Kidney (tissue), 22 donors: ENCODE results near the gene OR13A1. TPM values are rescaled to one million over a fixed set of nuclear protein-coding genes. Genes with fewer than 3 reads are reported as not detected.
"Not testable (repeated sequence)": the region's sequence is repeated elsewhere in the genome, so short reads cannot be mapped to it uniquely, and the experiment has no call there.

ENCODE experiments used
- DNase-seq, 5 donors: peaks; one replicate each; pipeline ENCODE4 v3.0.0-alpha.2; 2013 to 2020
- FAIRE-seq: peaks from 2 replicates; lab custom pipeline; 2012; peaks lifted over from hg19 to GRCh38; lab: Jason Lieb, UNC
- H3K27ac ChIP-seq, 2 donors: one replicate each; pipeline ENCODE4 v1.7.0; 2013; ENCODE audit warnings: low read depth in 2 of 2, low read length in 2 of 2, inconsistent platforms in 1 of 2
- H3K27me3 ChIP-seq: one replicate; pipeline ENCODE4 v1.7.1; 2013; ENCODE audit warnings: low read length, inconsistent platforms; ENCODE audit not compliant: control insufficient read depth, insufficient read depth
- H3K36me3 ChIP-seq, 3 donors: one replicate each; pipeline versions ENCODE4 v1.7.0 to v1.7.1; 2013; ENCODE audit warnings: low read length in 3 of 3, control low read depth in 1 of 3, inconsistent platforms in 1 of 3; ENCODE audit not compliant: insufficient read depth in 3 of 3, control insufficient read depth in 2 of 3
- H3K4me1 ChIP-seq, 3 donors: one replicate each; pipeline versions ENCODE4 v1.7.0 to v1.7.1; 2013; ENCODE audit warnings: low read length in 3 of 3, inconsistent platforms in 1 of 3, low read depth in 1 of 3; ENCODE audit not compliant: control insufficient read depth in 2 of 3, insufficient read depth in 2 of 3
- H3K4me3 ChIP-seq, 3 donors: one replicate each; pipeline versions ENCODE4 v1.7.0 to v1.8.1; 2013; ENCODE audit warnings: low read length in 3 of 3, control low read depth in 1 of 3, inconsistent platforms in 1 of 3
- H3K9ac ChIP-seq, 3 donors: one replicate each; pipeline versions ENCODE4 v1.7.0 to v1.7.1; 2013; ENCODE audit warnings: low read length in 3 of 3, control low read depth in 1 of 3, inconsistent platforms in 1 of 3
- H3K9me3 ChIP-seq, 3 donors: one replicate each; pipeline versions ENCODE4 v1.7.0 to v1.7.1; 2013; ENCODE audit warnings: low read length in 3 of 3, control low read depth in 1 of 3, inconsistent platforms in 1 of 3; ENCODE audit not compliant: control insufficient read depth in 2 of 3, insufficient read depth in 1 of 3
- CTCF ChIP-seq: IDR thresholded peaks from 3 replicates; pipeline ENCODE4 v1.5.1; 2012; ENCODE audit warnings: mild to moderate bottlenecking, moderate library complexity, borderline replicate concordance; ENCODE audit not compliant: insufficient read depth; ENCODE audit errors: extremely low read depth
- intact Hi-C: fragments of 100-400 bp; cut with DNase I; formaldehyde crosslinking; loops from one replicate; pipeline ENCODE4 v1.11.1; 2022
- long read RNA-seq, 10 donors: library from polyadenylated mRNA in 1 of 10; unstranded in 1 of 10; transcript quantifications; one replicate each; pipeline ENCODE4 v2.0.0 and lab custom pipeline, GENCODE V29; 2021 to 2026
- polyA plus RNA-seq: library from polyadenylated mRNA; stranded (reverse); fragments of 350-450 nt; fragmentation: Illumina TruSeq; extraction: RNeasy Lipid Tissue Mini Kit (QIAGEN cat#74804); gene quantifications from one replicate; pipeline ENCODE4 v1.2.3, GENCODE V29; 2014; ENCODE audit warnings: low read depth, low replicate concordance; ENCODE audit not compliant: insufficient read depth
- total RNA-seq: library from RNA; stranded (reverse); fragmentation: NEBNext Ultra II Directional; extraction: Animal tissue kit (Norgen Biotek cat#: 25700); gene quantifications from one replicate; pipeline ENCODE4 v1.2.1, GENCODE V29; 2021
- donor health status: control.
- donor health status: control.
- donor health status: control.
- donor health status: control.
- donor health status: control.
- donor health status: DM: yes; HTN: yes; CAD: no.
- donor health status: Normal renal cell carcinoma (clear cell type).

OR13A1 gene
- total RNA-seq: not detected
- polyA plus RNA-seq: not detected
- long read RNA-seq, donor 1: 0 reads
- long read RNA-seq, donor 2: 0 reads
- long read RNA-seq, donor 3: 0 reads
- long read RNA-seq, donor 4: 0 reads
- long read RNA-seq, donor 5: 0 reads
- long read RNA-seq, donor 6: 0 reads
- long read RNA-seq, donor 7: 0 reads
- long read RNA-seq, donor 8: 0 reads
- long read RNA-seq, donor 9: 0 reads
- long read RNA-seq, donor 10: 0 reads

GRCh38 chr10:45315508-45315907 lies at the start of gene OR13A1:
OR13A1 (minus strand) TSS chr10:45315608; CDS start chr10:45304422, 11,186 bp downstream.
- Histone ChIP-seq H3K4me1 (no peaks in the 10 kb centered on the region), H3K4me3 (no peak within 1 kb of the TSS), H3K36me3 (no peaks in the 10 kb centered on the region), H3K27ac (no peak within 1 kb of the TSS), H3K9ac (no peak within 1 kb of the TSS), H3K27me3 (no peaks in the 10 kb centered on the region), H3K9me3 (peaks cover 0 to 3% (median 2%) of the 10 kb centered on the region in 3 donors)
- intact Hi-C loops: no loop called here
- no peak for DNase-seq
- FAIRE-seq: no peak
- TF ChIP-seq CTCF: no peak

GRCh38 chr10:45361983-45362799 lies 46.8 kb upstream of the OR13A1 start:
- intact Hi-C loops, H3K9me3 ChIP-seq, DNase-seq, H3K9ac ChIP-seq, H3K36me3 ChIP-seq, FAIRE-seq, H3K4me3 ChIP-seq, H3K27me3 ChIP-seq, H3K27ac ChIP-seq, H3K4me1 ChIP-seq: not testable (repeated sequence)

GRCh38 chr10:45358961-45359360 lies 43.6 kb upstream of the OR13A1 start:
- FAIRE-seq, H3K4me3 ChIP-seq, H3K9ac ChIP-seq, H3K36me3 ChIP-seq, DNase-seq, H3K27me3 ChIP-seq, H3K4me1 ChIP-seq, H3K27ac ChIP-seq, intact Hi-C loops, H3K9me3 ChIP-seq: not testable (repeated sequence)

- DNase-seq: no peak
- no peak overlapping the region for H3K9ac ChIP-seq
- no peak overlapping the region for H3K4me3 ChIP-seq
- no peaks in the 10 kb centered on the region for H3K36me3 ChIP-seq
- no peaks in the 10 kb centered on the region for H3K27me3 ChIP-seq
- TF ChIP-seq CTCF: no peak
- H3K27ac ChIP-seq: no peak overlapping the region
- no peaks in the 10 kb centered on the region for H3K9me3 ChIP-seq
- H3K4me1 ChIP-seq: no peaks in the 10 kb centered on the region
- intact Hi-C loops: no loop called here
- FAIRE-seq: no peak
Observed at GRCh38 chr10:45355494-45355893, 40.1 kb upstream of the OR13A1 start.
